ENCODE data around the gene B4GALT1.

B4GALT1 gene

DNA sequence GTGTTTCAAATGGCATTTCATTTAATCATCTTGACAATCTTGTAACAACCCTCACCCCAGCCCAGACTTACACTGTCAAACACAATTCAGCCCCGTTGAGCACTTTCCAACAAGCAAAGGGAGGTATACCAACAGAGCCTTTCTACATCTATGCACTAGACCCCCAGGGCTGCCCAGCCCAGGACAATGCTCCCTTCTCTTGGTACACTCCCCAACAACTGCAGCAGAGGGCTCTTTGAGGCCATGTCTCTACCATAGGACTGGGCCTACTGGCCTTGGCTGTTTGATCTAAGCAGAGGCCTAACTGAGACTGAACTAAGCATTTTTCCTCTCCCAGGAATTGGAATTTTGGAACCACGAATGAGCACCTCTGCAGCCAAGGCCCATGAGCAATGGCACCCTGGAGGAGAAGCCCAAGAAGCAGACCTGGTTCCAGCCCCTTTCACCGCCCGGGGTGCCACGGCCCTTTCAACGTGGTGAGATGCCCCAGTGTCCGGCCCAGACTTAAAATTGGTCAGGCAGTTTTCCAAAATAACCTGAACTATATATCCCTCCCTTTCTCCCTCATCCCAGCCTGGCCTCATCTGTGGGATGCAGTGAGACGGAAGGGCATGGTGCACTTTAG, 43.6 kb downstream of the B4GALT1 start:
- no peak for DNase-seq

DNA sequence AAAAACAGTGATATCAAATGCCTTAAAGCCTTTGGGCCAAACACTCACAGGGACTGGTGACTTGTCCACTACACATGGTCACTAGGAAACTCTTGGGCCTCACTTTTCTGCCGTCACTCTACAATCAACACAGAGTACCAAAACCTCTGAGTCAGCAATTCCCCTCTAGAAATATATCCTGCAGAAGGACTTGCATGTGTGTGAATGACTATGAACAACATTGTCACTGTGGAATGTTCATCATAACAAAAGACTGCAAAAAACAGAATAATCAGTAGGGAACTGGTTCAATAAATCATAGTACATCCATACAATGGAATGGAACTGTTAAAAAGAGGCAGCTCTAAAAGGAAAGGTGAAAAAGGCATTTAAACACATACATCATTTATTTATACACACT, 46.5 kb downstream of the B4GALT1 start:
- no peak for DNase-seq

DNA sequence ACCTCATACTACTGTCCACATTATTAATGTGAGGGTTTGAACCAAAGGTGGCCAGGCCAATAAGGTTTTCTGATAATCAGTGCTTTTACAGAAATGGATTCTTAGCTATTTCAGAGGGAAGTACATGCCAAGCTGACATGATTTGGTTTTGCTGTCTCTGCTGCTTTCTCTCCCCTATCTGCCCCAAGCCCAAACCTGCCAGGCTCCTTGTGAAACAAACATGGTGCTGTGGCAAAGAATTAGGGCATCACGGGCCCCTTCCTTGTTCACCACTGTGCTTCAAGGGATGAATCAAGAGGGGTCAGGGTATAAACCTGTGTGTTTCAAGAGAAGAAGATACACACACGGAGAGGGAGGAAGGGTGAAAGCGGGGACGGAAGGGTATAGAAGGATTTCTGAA, 49.3 kb downstream of the B4GALT1 start:
- DNase-seq = no peak

DNA sequence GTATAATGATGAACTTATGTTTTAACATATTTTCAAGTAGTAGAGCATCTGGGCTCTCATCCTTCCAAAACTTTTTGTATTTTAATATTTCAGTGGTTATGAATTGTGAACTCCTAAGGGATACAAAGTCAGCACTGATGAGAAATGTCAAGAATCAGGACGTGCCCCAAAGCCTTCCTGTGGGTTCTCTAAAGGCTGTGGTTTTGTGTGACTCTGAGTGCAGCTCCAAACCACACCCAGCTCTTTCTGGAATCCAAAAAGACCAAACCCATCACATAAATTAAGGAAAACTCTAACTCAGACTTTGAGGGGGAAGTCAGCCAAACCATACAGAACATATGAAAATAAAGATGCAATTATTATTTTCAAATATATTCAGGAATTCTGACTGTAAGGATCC, 49.8 kb downstream of the B4GALT1 start:
- no peak for DNase-seq

DNA sequence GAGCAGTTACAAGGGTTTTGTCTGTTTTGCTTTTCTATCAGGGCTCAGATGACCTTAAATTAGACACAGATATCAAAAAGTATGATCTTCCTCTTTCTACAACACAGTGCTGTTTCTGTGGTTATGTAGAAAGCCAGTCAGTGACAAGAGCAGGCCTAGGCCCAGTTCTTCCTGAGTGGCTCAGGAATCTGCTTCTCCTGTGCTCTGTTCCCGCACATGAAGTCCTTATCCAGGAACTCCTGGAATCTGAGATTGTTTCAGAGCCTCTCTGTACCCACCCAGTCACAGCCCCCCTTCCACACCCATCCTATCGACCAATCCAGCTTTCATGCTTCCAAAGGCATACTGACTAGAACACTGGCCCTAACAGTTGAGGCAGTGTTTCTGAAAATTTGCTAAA, 50.3 kb downstream of the B4GALT1 start:
- DNase-seq = no peak

DNA sequence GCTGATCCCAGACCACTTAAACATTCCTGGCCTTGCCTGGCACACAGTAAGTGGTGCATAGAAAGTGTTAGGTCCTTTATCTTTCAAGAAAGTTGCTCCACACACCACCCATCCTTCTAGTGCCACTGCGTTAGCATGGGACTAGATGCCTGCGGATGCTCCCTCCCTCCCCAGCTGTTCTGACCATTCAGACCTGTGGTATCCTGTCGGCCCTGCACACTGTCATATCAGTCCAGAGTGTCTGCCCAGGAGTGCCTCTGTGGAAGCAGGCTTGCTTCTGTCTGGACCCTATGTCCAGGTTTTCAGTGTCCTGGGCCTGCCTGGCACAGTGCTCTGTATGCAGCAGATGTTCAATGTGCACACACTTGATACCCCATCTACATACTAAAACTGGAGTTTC, 52.4 kb downstream of the B4GALT1 start:
- no peak for DNase-seq

DNA sequence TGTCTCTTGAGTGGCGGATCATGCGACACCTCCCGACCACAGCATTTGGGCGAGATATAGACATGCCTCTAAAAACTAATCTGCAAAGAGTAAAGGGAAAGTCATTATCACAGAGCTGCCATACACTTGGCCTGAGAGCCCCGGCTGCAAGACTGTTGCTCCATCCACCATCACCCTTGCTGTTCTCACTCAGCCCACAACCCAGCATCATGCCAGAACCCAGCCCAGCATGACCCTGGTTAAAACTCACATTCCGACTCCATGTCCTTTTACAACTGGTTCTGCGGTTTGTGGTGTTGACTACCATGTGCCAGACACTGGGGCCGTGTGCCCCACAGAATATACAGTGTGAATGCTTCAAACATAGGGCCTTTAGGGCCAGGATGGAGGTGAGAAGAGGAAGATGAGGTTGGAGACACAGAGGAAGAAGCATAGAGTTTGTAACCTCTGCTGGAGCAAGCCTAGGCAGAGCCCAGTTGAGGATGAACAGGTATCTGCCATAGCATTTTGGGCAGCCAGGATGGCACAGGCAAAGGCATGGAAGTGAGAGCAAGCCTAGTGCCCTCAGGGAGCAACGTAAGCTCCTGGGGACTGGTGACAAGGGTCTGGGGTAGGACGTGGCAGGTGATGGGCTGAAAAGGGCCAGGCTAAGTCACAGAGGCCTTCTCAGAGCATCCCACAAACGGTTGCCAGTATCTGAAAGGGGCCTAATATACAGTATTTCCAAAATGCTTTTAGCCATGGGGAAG, 53.2 kb downstream of the B4GALT1 start:
- DNase-seq = no peak

DNA sequence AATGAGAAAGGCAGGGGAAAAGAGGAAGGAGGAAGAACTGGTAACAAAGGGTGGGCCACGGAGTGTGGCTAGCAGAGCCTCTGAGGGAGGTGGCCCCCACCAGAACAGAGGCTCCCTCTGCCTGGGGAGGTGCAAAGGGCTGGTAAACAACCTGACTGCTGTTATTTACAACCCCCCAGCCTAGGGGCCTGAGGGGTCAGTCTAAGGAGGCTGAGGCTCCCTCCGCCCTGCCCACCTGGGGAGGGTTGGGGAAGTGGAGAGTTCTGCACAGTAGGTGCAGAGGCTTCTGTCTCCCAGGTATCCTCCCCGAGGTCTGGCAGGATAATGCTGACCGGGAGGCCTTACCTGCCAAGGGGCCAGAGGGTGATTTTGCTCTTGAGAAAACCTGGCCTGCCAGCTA, 55.0 kb downstream of the B4GALT1 start:
- no peak for DNase-seq

DNA sequence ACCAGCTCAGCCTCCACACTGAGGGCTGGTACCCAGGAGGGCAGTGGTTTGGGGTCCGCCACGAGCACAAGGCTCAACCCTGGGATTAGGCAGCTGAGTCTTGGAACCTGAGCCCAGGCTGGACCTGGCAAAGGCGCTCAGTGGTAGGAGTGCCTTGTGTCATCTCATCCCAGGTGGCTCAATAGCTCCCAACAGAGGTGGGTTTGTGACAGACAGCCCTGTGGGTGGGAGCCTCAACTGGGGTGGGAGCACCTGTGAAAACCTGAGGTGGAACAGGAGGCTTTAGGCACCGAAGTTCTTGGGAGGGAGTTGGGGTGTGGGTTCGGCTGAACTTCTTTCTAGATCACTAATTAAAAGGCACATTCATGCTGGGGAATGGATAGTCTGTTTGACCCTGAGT, 55.5 kb downstream of the B4GALT1 start:
- DNase-seq = no peak

DNA sequence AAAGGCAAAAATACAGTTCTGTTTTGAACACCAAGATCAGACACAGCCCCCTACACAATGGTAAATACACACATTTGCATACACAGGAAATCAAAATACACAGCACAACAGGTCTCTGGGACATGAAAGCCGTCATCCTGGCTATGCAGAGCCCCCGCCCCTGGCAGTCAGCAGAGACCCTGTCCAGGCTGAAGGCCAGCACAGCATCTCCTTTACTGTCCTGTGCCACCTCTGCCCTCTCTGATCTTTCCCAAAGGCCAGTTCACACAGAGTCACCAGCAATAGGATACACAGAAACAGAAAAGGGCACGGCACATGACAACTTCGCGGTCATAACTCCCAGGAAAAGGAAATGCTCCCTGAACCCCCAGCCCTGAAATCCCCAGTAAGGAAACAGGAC, 56.5 kb downstream of the B4GALT1 start:
- DNase-seq = no peak

DNA sequence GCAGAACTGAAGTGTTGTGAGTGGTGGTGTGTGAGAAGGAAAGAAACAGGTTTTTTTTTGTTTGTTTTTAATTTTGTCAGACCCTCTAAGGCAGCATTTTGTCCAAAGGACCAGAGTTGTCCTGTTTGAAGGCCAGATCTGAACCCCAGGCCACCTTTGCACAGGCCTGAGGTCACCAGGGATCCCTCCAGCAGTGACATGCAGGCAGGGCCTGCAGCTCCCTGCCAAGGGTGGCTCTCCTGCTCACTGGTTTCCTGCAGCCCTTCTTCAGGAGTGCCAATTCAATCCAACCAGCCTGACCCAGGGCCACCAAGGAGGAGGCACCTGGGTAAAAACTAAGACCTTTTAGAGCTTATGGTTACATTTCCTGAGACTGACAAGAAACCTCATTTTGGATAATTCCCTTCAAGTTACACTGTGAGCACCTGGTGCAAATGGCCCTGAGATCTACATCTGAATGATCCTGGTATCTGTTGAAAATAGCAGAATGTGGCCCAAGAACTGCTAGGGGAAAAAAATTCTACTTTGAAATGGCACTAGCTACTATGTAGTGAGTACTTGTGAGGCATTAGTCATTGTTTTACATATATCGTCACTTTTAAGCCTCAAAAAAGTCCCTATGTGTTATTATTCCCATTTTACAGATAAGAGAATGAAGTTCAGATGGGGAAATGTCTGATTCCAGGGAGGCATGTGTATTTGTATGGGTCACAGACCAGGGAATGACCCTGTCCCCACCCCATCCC, 57.1 kb downstream of the B4GALT1 start:
- DNase-seq = no peak

DNA sequence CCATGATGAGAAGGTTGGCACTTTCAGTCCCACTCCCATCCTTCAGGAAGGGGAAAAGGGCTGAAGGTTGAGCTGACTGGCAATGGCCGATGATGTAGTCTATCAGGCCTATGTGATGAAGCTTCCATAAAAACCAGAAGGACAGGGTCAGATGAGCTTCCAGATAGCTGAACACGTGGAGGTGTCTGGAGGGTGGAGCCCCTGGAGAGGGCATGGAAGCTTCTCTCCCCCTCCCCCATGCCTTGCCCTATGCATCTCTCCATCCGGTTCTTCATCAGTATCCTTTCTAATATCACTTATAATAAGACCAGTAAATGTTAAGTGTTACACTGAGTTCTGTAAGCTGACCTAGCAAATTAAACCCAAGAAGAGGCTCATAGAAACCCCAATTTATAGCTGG, 58.0 kb downstream of the B4GALT1 start:
- DNase-seq = no peak

DNA sequence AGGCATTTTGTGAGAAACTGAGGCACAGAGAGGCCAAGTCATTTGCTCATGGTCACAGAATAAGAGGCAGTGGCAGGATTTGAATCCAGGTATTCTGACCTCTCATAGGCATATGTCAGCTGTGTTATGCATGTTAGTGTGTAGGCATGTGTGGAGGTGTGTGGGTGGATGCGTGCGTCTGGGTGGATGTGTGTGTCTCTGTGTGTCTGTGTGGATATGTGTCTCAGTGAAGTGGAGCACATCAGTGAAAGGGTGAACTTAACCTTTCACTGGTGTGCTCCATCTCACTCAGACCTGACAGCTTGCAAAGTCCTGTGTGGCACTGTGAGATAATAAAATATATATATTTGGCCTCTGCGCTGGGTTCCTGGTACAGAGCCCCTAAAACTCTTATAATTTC, 58.7 kb downstream of the B4GALT1 start:
- no peak for DNase-seq

DNA sequence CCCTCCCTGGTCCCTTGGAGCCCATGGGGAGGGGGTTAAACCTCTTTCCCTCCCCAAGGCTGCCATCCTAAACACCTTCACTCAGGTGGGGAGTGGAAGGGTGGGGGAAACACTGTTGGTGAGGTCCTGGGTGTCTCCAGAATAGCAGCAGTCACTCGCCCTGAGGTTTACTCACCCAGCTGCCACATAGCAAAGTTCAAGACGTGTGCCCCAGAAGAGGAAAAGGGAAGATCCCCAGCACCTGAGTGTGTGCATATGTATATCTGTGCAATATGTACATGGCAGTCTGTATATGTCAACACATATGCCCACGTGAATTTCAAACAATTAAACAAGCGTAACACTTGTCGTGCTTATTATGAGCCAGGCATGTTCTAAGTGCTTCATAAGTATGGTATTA, 59.4 kb downstream of the B4GALT1 start:
- no peak for DNase-seq

DNA sequence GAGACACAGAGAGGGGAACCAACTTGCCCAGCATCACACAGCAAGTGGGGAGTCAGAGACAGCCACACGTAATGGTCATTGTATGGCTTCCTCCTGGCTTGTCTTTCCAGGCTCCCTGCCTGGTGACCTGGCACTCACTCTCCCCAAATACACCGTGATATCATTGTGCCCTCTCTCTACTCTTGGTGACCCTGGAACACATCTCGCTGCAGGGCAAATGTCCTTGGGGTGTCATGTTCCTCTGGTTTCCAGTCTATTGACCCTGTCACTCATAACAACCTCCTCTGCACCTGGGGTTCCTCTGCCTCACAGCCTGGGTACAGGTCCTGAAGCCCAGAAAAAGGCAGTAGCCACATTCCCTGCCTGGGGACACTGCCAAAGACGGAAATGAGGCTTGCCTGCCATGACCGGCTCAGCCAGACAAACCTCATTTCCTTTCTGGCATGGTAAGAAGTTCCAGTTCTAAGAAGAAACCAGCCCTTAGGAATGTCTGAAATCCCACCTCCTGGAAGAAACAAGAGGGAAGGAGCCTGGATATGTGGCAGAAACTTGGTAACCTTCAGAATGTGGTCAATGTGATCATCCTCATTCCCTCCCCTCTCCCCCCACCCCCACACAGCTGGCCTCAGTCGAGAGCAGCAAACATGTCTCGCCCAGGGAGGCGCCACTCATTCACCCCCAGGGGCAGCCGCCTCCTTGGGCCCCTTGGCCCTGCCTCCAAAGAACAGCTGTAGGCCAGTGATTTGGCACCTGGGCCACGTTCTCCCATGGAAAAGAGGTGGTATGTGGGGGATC, 60.1 kb downstream of the B4GALT1 start:
- DNase-seq = no peak

DNA sequence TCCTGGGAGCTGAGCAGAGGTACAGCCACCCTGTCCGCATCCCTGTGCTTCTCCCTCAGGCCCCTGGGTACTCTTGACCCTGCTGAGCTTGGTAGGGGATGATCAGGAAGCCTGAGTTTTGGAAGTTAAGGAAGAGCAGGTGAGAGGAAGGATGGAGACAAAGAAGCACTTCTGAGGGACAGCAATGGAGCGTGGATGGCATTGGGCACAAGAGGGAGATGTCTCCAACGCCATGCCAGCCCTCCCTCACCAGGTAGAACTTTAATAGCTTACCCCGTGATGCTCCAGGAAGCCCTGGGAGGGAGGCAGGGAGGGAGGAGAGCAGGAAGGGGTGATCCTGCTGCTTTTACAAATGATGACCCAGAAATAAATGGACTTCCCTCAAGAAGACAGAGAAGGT, 60.8 kb downstream of the B4GALT1 start:
- no peak for DNase-seq

DNA sequence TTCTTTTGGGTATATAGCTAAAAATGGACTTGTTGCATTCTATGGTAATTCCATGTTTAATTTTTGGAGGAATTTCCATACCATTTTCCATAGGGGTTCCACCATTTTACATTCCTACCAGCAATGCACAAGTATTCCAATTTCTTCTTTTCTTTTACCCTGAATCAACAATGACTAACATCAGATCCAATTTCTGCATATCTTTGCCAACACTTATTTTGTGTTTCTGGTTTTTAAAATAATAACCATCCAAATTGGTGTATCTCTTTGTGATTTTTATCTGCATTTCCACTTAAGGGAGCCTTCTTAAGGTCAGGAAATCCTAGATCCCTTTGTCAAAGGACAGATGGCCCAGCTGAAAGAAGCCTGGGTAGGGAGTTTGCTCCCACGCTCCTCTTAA, 61.2 kb downstream of the B4GALT1 start:
- no peak for DNase-seq

DNA sequence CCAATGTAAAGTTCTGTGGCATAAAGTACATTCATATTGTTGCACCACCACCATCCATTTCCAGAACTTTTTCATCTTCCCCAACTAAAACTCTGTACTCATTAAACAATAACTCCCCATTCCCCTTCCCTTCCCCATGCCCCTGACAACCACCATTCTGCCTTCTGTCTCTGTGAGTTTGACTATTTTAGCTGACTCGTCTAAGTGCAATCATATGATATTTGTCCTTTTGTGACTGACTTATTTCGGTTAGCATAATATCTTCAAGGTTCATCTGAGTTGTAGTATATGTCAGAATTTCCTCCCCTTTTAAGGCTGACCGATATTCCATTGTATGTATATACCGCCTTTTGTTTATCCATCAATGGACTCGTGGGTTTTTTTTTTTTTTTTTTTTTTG, 61.6 kb downstream of the B4GALT1 start:
- DNase-seq = no peak

DNA sequence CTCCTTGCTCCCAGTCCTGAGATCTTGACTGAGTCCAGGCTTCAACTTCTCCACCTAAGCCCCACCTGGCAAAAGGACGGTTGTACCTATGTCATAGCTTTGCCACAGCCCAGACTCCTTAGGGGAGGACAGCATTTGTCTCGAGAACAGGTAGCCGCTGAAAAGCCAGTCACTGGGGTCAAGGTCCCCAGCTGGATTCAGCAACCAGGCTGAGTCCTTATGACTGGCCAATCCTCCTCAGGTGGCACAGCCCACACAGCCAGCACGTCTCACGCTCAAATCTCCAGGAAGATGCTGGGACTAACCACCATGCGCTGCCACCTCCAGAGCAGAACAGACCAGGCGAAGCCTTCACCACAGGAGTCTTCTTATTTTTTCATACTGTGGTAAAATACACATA, 62.7 kb downstream of the B4GALT1 start:
- DNase-seq = no peak

DNA sequence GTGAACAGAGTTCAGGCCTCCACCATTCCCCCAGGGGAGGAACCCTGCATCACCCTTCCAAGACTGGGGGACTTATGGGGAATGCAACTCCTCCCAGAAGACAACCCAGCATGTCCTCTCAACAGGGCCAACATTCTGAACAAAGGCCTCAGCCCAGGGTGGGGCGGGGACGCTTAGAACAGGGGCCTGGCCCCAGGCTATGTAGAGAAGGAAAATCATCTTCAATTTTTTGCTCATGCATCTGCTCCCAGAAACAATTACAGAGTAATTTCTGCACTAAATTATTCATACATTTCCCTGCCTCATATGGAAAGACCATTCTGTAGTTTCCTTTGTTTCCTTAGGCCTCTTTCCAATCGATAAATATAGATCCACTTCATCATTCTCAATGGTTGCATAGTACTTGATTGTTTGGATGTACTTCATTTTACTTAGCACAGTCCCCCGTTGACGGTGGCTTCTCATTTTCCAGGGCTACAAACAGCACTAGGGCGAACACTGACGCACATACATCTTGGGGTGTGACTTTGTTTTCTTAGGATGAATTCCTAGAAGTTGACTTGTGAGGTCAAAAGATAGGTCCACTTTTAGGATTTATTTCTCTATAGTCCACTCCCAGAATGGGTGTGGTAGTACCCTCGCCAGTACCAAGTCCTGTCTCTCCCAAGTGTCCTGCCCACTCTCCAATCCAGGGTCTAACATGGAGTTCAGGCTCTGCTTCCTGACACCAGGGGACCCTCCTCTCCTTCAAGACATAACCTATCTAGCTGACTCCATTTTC, 63.4 kb downstream of the B4GALT1 start:
- no peak for DNase-seq

DNA sequence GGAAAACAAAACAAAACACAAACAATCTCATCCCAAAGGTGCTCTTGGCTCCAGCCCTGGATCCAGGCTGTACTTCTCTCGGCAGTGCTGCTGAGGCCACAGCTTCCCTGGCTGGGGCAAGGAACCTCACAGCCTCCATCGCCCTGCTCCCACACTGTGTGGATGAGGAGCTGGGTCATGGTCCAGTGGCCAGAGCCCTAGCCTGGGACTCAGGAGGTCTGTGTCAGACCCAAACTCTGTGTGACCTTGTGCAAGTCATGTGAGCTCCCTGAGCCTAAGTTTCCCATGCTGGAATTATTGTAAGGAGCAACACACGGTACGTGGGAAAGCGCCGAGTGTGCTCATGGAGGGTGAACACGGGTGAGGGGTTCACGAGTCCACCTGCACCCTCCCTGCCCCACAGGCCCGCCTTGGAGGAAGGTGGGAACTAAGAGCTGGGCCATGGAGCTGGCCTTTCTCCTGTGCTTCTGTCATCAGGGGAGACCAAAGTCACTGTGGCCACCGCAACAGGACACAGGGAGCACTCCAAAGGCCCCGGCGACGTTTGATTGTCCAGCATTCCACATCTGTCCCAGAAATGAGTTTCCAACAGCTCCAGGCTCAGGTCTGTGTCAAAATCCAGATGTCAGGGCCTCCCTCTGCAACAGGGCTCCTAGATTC, 64.5 kb downstream of the B4GALT1 start:
- no peak for DNase-seq

Measured in NCI-H2171 treated with DMSO at 0.1 percent for 48 hours (cell line).